RWPE2 (cell line): ENCODE measurements around the gene BIRC2.
A peak's percentile ranks its signal among the peaks of the same experiment; 100 is the strongest.
"Not testable (repeated sequence)": the region's sequence is repeated elsewhere in the genome, so short reads cannot be mapped to it uniquely, and the experiment has no call there.

Source experiments
- ATAC-seq: fragments of 200-7000 bp; cut with Tn5 transposase; 3 replicates; pipeline ENCODE4 v1.9.1; 2021; ENCODE audit warnings: low read depth
- DNase-seq: peaks from one replicate; pipeline ENCODE4 v3.0.0-alpha.2; 2020; ENCODE audit warnings: low spot score
- H3K27ac ChIP-seq: fragments of 450-650 bp; 2 replicates; pipeline ENCODE4 v1.5.1; 2017; ENCODE audit warnings: mild to moderate bottlenecking; ENCODE audit not compliant: poor library complexity, severe bottlenecking
- H3K27me3 ChIP-seq: fragments of 250-450 bp; sonication (Bioruptor Pico); 2 replicates; pipeline ENCODE4 v1.5.1; 2021; ENCODE audit warnings: mild to moderate bottlenecking, moderate library complexity; ENCODE audit not compliant: insufficient read depth, poor library complexity, severe bottlenecking
- H3K36me3 ChIP-seq: fragments of 250-450 bp; sonication (Bioruptor Pico); 2 replicates; pipeline ENCODE4 v1.5.1; 2020; ENCODE audit warnings: low read depth, mild to moderate bottlenecking, moderate library complexity
- H3K4me1 ChIP-seq: fragments of 250-450 bp; sonication (Bioruptor Pico); 2 replicates; pipeline ENCODE4 v1.5.1; 2021; ENCODE audit warnings: mild to moderate bottlenecking, moderate library complexity; ENCODE audit not compliant: insufficient read depth, poor library complexity, severe bottlenecking
- H3K4me3 ChIP-seq: fragments of 250-450 bp; sonication (Bioruptor Pico); 2 replicates; pipeline ENCODE4 v1.5.1; 2021; ENCODE audit warnings: mild to moderate bottlenecking, moderate library complexity; ENCODE audit not compliant: severe bottlenecking
- H3K9me3 ChIP-seq: fragments of 250-450 bp; sonication (Bioruptor Pico); 2 replicates; pipeline ENCODE4 v1.5.1; 2021; ENCODE audit warnings: mild to moderate bottlenecking, moderate library complexity; ENCODE audit not compliant: severe bottlenecking
- CTCF ChIP-seq: fragments of 450-650 bp; IDR thresholded peaks from one replicate; pipeline ENCODE4 v1.5.1; 2017; ENCODE audit warnings: mild to moderate bottlenecking, moderate library complexity; ENCODE audit not compliant: poor library complexity, severe bottlenecking

Gene BIRC2

GRCh38 chr11:102367364-102367763 lies 20.4 kb downstream of the BIRC2 start:
- peaks cover 58% of the 10 kb centered on the region for H3K36me3 ChIP-seq
- no peaks in the 10 kb centered on the region for H3K27me3 ChIP-seq
- H3K27ac ChIP-seq, result no peak overlapping the region
- H3K4me3 ChIP-seq, result no peak overlapping the region
- no peaks in the 10 kb centered on the region for H3K4me1 ChIP-seq
- DNase-seq (no peak), ATAC-seq (no peak)
- no peaks in the 10 kb centered on the region for H3K9me3 ChIP-seq
- TF ChIP-seq CTCF, result peak; percentile 45

- Histone ChIP-seq H3K36me3 (peaks cover 47% of the 10 kb centered on the region), H3K4me1 (no peaks in the 10 kb centered on the region), H3K9me3 (no peaks in the 10 kb centered on the region), H3K27ac (no peak overlapping the region), H3K4me3 (no peak overlapping the region), H3K27me3 (no peaks in the 10 kb centered on the region)
- no peak for TF ChIP-seq CTCF
- DNase-seq (no peak), ATAC-seq (no peak)
Observed at GRCh38 chr11:102368472-102368871, 21.5 kb downstream of the BIRC2 start.

- H3K27me3 ChIP-seq, H3K4me1 ChIP-seq, H3K27ac ChIP-seq, DNase-seq, ATAC-seq, H3K4me3 ChIP-seq, H3K9me3 ChIP-seq: not testable (repeated sequence)
- H3K36me3 ChIP-seq, result peaks cover 46% of the 10 kb centered on the region
Observed at GRCh38 chr11:102374633-102375424, 27.8 kb downstream of the BIRC2 start.

GRCh38 chr11:102375720-102376399 lies 28.8 kb downstream of the BIRC2 start:
- no peak overlapping the region for H3K27ac ChIP-seq
- no peak for TF ChIP-seq CTCF
- H3K36me3 ChIP-seq, result peaks cover 56% of the 10 kb centered on the region

GRCh38 chr11:102377891-102378290 lies 30.9 kb downstream of the BIRC2 start:
- Histone ChIP-seq H3K9me3 (no peaks in the 10 kb centered on the region), H3K4me1 (no peaks in the 10 kb centered on the region), H3K4me3 (no peak overlapping the region), H3K27ac (no peak overlapping the region), H3K27me3 (no peaks in the 10 kb centered on the region), H3K36me3 (peaks cover 68% of the 10 kb centered on the region)
- no peak for TF ChIP-seq CTCF
- ATAC-seq (no peak), DNase-seq (no peak)

More at GRCh38 chr11:102375720-102376399, 28.8 kb downstream of the BIRC2 start:
- no peaks in the 10 kb centered on the region for H3K4me1 ChIP-seq
- no peak for DNase-seq
- no peaks in the 10 kb centered on the region for H3K27me3 ChIP-seq
- no peak for ATAC-seq
- no peaks in the 10 kb centered on the region for H3K9me3 ChIP-seq
- H3K4me3 ChIP-seq, result no peak overlapping the region
